Astrocyte (in vitro differentiated cells and primary cell): ENCODE data around the gene JPH3. TPM values are rescaled to one million over a fixed set of nuclear protein-coding genes. Genes with fewer than 3 reads are reported as not detected.

ENCODE experiments used
- DNase-seq: peaks from one replicate; pipeline ENCODE4 v3.0.0-alpha.2; 2010; ENCODE audit warnings: low read depth
- FAIRE-seq: peaks from 2 replicates; lab custom pipeline; 2011; peaks lifted over from hg19 to GRCh38; lab: Jason Lieb, UNC
- H2AFZ ChIP-seq: 2 replicates; pipeline ENCODE4 v1.6.0; 2012; ENCODE audit warnings: low read depth, low read length, inconsistent platforms
- H3K27ac ChIP-seq: 2 replicates; pipeline ENCODE4 v1.5.1; 2011; ENCODE audit warnings: low read depth, low read length, inconsistent platforms
- H3K27me3 ChIP-seq: 2 replicates; pipeline ENCODE4 v1.6.0; 2011; ENCODE audit warnings: low read length, inconsistent platforms; ENCODE audit not compliant: insufficient read depth
- H3K36me3 ChIP-seq: 2 replicates; pipeline ENCODE4 v1.5.1; 2011; ENCODE audit warnings: low read length, inconsistent platforms; ENCODE audit not compliant: insufficient read depth
- H3K4me1 ChIP-seq: 2 replicates; pipeline ENCODE4 v1.5.1; 2011; ENCODE audit warnings: low read length, inconsistent platforms; ENCODE audit not compliant: insufficient read depth
- H3K4me2 ChIP-seq: 2 replicates; pipeline ENCODE4 v1.6.0; 2012; ENCODE audit warnings: low read length, inconsistent platforms
- H3K4me3 ChIP-seq: 2 replicates; pipeline ENCODE4 v1.5.1; 2011; ENCODE audit warnings: low read depth, mild to moderate bottlenecking, low read length, inconsistent platforms; ENCODE audit not compliant: insufficient read depth
- H3K79me2 ChIP-seq: 2 replicates; pipeline ENCODE4 v1.6.0; 2012; ENCODE audit warnings: mild to moderate bottlenecking, low read length, inconsistent platforms; ENCODE audit not compliant: insufficient read depth
- H3K9ac ChIP-seq: 2 replicates; pipeline ENCODE4 v1.6.0; 2012; ENCODE audit warnings: mild to moderate bottlenecking, low read length, inconsistent platforms
- H3K9me3 ChIP-seq: 2 replicates; pipeline ENCODE4 v1.5.1; 2012; ENCODE audit warnings: low read depth, mild to moderate bottlenecking, low read length, inconsistent platforms; ENCODE audit not compliant: insufficient read depth
- H4K20me1 ChIP-seq: 2 replicates; pipeline ENCODE4 v1.6.0; 2012; ENCODE audit warnings: low read length, inconsistent platforms; ENCODE audit not compliant: insufficient read depth
- H3K27ac Mint-ChIP-seq: one replicate; pipeline ENCODE4 v1.8.0; 2021; ENCODE audit warnings: mild to moderate bottlenecking, mixed read lengths; ENCODE audit not compliant: unreplicated experiment
- H3K27me3 Mint-ChIP-seq: one replicate; pipeline ENCODE4 v1.8.0; 2021; ENCODE audit warnings: low read depth, mixed read lengths; ENCODE audit not compliant: unreplicated experiment
- H3K36me3 Mint-ChIP-seq: one replicate; pipeline ENCODE4 v1.8.0; 2021; ENCODE audit warnings: low read depth, mixed read lengths; ENCODE audit not compliant: unreplicated experiment
- H3K4me1 Mint-ChIP-seq: one replicate; pipeline ENCODE4 v1.8.0; 2021; ENCODE audit warnings: low read depth, mixed read lengths; ENCODE audit not compliant: unreplicated experiment
- H3K4me3 Mint-ChIP-seq: one replicate; pipeline ENCODE4 v1.8.0; 2021; ENCODE audit warnings: mild to moderate bottlenecking, moderate library complexity, mixed read lengths; ENCODE audit not compliant: unreplicated experiment
- H3K9me3 Mint-ChIP-seq: one replicate; pipeline ENCODE4 v1.8.0; 2021; ENCODE audit warnings: mild to moderate bottlenecking, mixed read lengths; ENCODE audit not compliant: unreplicated experiment
- EZH2 ChIP-seq: IDR thresholded peaks from 2 replicates; pipeline ENCODE4 v1.6.1; 2012; ENCODE audit warnings: mild to moderate bottlenecking, low read length, inconsistent platforms; ENCODE audit not compliant: insufficient read depth
- total RNA-seq: library from RNA; stranded (reverse); gene quantifications from 2 replicates; pipeline ENCODE4 v1.2.1, GENCODE V29; 2021
- TF ChIP-seq, protein P1 (sequence below): IDR thresholded peaks from 2 replicates; pipeline ENCODE4 v1.5.1; 2011; ENCODE audit warnings: low read depth, mild to moderate bottlenecking, inconsistent platforms, low read length, moderate library complexity; ENCODE audit not compliant: insufficient read depth

JPH3 gene
- total RNA-seq, 1 donor from 2014 or later, result 8.6 TPM

DNA sequence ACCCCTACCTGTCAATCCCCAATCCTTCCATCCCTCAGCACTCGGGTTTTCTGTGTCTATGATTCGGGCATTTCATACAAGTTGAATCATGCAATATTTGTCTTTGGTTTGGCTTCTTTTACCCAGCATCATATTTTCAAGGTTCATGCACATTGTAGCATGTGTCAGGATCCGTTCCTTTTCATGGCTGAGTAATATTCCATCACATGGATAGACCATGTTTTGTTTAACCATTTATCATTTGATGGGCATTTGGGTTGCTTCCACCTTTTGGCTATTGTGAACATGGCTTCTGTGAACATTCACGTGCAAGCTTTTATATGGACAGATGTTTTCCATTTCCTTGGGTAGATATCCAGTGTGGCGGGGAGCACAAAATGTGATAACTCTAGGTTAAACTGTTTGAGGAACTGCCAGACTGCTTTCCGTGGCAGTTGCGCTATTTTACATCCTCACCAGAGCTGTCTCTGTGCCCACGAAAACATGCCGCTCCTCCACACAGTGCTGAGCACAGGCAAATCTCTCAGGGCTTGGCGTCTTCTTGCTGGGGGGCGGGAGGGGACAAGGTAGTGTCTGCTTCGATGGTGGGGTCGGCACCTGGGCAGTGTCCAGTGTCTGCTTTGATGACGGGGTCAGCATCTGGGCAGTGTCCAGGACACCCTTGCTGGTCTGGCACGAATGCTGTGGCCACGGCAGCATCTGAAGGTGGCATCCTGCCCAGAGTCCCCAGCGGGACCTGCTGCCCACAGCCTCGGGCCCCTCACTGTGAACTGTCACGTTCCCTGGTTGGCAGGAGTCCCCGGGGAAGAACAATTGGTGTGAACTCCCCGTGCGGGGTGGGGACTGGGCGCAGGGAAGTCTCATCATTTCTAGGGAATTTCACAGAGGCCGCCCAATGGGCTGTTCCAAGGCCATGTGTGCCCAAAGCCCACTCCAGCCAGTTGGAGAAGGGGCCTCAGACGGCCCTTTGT, 32.4 kb upstream of the JPH3 start:
- Mint-ChIP-seq H3K9me3 (no peaks in the 10 kb centered on the region), H3K27me3 (peaks cover 23% of the 10 kb centered on the region), H3K4me3 (no peak overlapping the region), H3K4me1 (peaks cover 9% of the 10 kb centered on the region), H3K36me3 (no peaks in the 10 kb centered on the region), H3K27ac (no peak overlapping the region)
- TF ChIP-seq EZH2, result no peak
- TF ChIP-seq, protein P1, sequence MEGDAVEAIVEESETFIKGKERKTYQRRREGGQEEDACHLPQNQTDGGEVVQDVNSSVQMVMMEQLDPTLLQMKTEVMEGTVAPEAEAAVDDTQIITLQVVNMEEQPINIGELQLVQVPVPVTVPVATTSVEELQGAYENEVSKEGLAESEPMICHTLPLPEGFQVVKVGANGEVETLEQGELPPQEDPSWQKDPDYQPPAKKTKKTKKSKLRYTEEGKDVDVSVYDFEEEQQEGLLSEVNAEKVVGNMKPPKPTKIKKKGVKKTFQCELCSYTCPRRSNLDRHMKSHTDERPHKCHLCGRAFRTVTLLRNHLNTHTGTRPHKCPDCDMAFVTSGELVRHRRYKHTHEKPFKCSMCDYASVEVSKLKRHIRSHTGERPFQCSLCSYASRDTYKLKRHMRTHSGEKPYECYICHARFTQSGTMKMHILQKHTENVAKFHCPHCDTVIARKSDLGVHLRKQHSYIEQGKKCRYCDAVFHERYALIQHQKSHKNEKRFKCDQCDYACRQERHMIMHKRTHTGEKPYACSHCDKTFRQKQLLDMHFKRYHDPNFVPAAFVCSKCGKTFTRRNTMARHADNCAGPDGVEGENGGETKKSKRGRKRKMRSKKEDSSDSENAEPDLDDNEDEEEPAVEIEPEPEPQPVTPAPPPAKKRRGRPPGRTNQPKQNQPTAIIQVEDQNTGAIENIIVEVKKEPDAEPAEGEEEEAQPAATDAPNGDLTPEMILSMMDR, result no peak
- Histone ChIP-seq H3K4me3 (no peak overlapping the region), H3K4me2 (no peak overlapping the region), H2AFZ (no peak overlapping the region), H3K9me3 (no peaks in the 10 kb centered on the region), H3K27me3 (peaks cover 6% of the 10 kb centered on the region), H3K36me3 (no peaks in the 10 kb centered on the region), H4K20me1 (no peaks in the 10 kb centered on the region), H3K9ac (no peak overlapping the region), H3K79me2 (no peaks in the 10 kb centered on the region), H3K27ac (no peak overlapping the region), H3K4me1 (peaks cover 9% of the 10 kb centered on the region)
- FAIRE-seq (no peak), DNase-seq (no peak)

DNA sequence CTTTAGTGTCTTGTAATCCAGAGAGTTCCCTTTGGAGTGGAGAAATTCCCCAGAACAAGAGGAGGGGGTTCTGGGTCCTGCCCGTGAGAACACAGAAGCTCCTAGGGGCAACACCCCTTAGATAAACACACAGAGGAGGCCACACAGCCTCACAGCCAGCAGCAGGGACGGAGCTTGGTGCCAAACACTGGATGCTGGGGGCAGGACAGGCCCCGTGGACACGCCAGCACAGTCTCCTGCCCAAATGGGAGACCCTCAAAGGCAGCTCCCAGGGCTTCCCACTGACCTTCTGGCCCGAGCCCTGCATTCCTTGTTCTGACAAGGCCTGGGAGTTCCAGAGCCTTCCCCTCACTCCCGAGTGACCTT, 31.8 kb upstream of the JPH3 start:
- peaks cover 6% of the 10 kb centered on the region for H3K27me3 ChIP-seq
- Mint-ChIP-seq H3K27me3 (peaks cover 19% of the 10 kb centered on the region), H3K9me3 (no peaks in the 10 kb centered on the region), H3K4me3 (no peak overlapping the region), H3K36me3 (no peaks in the 10 kb centered on the region), H3K27ac (no peak overlapping the region), H3K4me1 (peaks cover 11% of the 10 kb centered on the region)
- H4K20me1 ChIP-seq, result no peaks in the 10 kb centered on the region
- H3K27ac ChIP-seq, result no peak overlapping the region
- H3K4me2 ChIP-seq, result no peak overlapping the region
- TF ChIP-seq, protein P1, result no peak
- no peak for TF ChIP-seq EZH2
- DNase-seq (no peak), FAIRE-seq (no peak)
- no peaks in the 10 kb centered on the region for H3K36me3 ChIP-seq
- no peak overlapping the region for H3K9ac ChIP-seq
- no peak overlapping the region for H2AFZ ChIP-seq
- no peak overlapping the region for H3K4me3 ChIP-seq
- no peaks in the 10 kb centered on the region for H3K79me2 ChIP-seq
- H3K9me3 ChIP-seq, result no peaks in the 10 kb centered on the region
- H3K4me1 ChIP-seq, result peaks cover 9% of the 10 kb centered on the region
